Activated CD4-positive, alpha-beta memory T cell treated with anti-CD3 and anti-CD28 coated beads, Interleukin-2, amount 10 ng/mL, durations not matched to agents 7 days and 5 days (primary cell): ENCODE data around the gene LPCAT2. TPM values are rescaled to one million over a fixed set of nuclear protein-coding genes. Genes with fewer than 3 reads are reported as not detected.

Experiments used
- CTCF ChIA-PET: fragments of 350-600 bp; sonication (Branson Sonifier 250); formaldehyde crosslinking; loops from one replicate; lab custom pipeline; 2021; ENCODE audit warnings: antibody characterized with exemption, inconsistent platforms; lab: Charles Lee
- POLR2A ChIA-PET: fragments of 350-600 bp; sonication (Branson Sonifier 250); formaldehyde crosslinking; loops from one replicate; lab custom pipeline; 2021; ENCODE audit warnings: antibody characterized with exemption; lab: Charles Lee
- DNase-seq: peaks from one replicate; pipeline ENCODE4 v3.0.0-alpha.2; 2020
- H3K27ac Mint-ChIP-seq: one replicate; pipeline ENCODE4 v1.8.0; 2021; ENCODE audit warnings: mild to moderate bottlenecking, mixed read lengths
- H3K27me3 Mint-ChIP-seq: one replicate; pipeline ENCODE4 v1.8.0; 2021; ENCODE audit warnings: mixed read lengths
- H3K36me3 Mint-ChIP-seq: one replicate; pipeline ENCODE4 v1.8.0; 2021; ENCODE audit warnings: low read depth, mixed read lengths
- H3K4me1 Mint-ChIP-seq: one replicate; pipeline ENCODE4 v1.8.0; 2021; ENCODE audit warnings: mixed read lengths
- H3K4me3 Mint-ChIP-seq: one replicate; pipeline ENCODE4 v1.8.0; 2021; ENCODE audit warnings: mild to moderate bottlenecking, mixed read lengths
- H3K9me3 Mint-ChIP-seq: one replicate; pipeline ENCODE4 v1.8.0; 2021; ENCODE audit warnings: mixed read lengths
- total RNA-seq, 2 experiments: library from RNA; stranded (reverse); gene quantifications; one replicate each; pipeline ENCODE4 v1.2.3, GENCODE V29; 2021

The LPCAT2 gene
- total RNA-seq, 2 experiments from 2014 or later = 1.3 to 1.6 TPM

DNA sequence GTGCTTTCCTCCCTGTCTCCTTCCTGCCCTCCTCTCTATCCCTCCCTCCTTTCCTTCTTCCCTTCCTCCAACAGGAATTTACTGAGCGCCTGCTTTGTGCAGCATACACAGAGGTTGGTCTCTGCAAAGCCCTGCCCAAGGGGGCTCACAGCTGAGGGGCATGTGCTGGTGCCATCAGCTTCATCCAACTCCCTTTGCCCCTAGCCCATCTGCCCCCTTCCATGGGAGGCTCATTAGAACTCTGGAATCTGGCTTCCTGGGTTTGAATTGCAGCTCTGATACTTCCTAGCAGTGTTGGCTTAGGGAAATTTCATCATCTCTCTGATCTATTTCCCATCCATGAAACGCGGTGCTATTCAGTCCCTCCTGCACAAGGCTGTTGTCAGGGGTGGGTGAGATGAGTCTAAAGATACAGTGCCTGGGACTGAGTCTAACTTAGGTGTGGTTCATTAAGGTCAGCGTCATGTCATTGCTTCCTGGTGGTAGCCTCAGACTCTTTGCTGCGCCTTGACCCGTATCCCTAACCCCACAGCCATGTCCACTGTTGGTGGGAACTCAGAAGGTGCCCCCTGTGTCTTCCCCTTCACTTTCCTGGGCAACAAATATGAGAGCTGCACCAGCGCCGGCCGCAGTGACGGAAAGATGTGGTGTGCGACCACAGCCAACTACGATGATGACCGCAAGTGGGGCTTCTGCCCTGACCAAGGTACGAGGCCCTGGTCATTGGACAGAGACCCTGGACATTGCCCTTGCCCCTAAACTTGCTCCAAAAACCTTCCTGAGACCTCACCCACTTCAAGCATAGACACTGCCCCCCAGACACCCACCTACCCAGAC is 19.5 kb upstream of the LPCAT2 start:
- no peak for DNase-seq
- CTCF ChIA-PET = no interaction called here
- no peak overlapping the region for H3K4me3 Mint-ChIP-seq
- no peaks in the 10 kb centered on the region for H3K27me3 Mint-ChIP-seq
- H3K27ac Mint-ChIP-seq = no peak overlapping the region
- H3K9me3 Mint-ChIP-seq = no peaks in the 10 kb centered on the region
- H3K36me3 Mint-ChIP-seq = no peaks in the 10 kb centered on the region
- no peaks in the 10 kb centered on the region for H3K4me1 Mint-ChIP-seq
- POLR2A ChIA-PET = no interaction called here

DNA sequence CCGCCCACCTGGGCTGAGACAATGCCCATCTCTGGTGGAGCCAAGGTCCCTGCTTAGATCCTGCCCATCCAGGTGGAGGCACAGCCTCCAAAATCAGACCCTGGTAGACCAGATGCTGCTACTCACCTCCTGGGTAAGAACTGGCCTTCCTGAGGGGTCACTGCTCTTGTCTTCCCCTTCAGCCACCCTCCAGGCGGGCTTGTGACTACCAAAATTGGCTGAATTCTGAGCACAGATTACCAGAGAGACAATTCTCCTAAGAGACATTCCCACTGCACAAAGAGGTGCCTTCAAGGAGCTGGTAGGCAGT is 19.0 kb upstream of the LPCAT2 start:
- Mint-ChIP-seq H3K36me3 (no peaks in the 10 kb centered on the region), H3K9me3 (no peaks in the 10 kb centered on the region), H3K27me3 (no peaks in the 10 kb centered on the region), H3K27ac (no peak overlapping the region), H3K4me1 (no peaks in the 10 kb centered on the region), H3K4me3 (no peak overlapping the region)
- no peak for DNase-seq
- ChIA-PET POLR2A (no interaction called here), CTCF (interaction anchor here (0.5 kb wide), 1 partner anchor 10 kb away, joined by 3 read pairs; no protein-coding TSS in a partner anchor)

DNA sequence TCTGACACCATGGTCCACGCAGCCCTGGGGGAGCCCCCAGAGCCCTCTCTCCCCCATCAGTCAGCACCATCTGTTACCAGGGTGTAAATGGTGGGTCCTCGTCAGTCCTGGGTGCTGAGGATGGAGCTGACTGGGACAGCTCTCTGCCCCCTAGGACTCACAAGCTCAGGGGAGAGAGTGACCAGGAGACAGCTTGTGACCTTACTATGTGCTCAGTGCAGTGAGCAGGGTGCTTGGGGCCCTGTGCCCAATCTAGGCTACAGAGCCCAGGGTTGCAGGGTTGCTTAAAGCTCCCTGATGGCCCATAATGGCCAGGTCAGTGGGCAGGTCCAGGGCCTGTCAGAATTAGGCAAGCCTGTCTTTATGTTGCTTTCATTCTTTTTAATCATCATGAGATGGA is 18.6 kb upstream of the LPCAT2 start:
- no peaks in the 10 kb centered on the region for H3K27me3 Mint-ChIP-seq
- no peak for DNase-seq
- H3K27ac Mint-ChIP-seq = no peak overlapping the region
- ChIA-PET POLR2A (no interaction called here), CTCF (interaction anchor here (0.5 to 0.8 kb wide), 2 partner anchors 10 to 1449 kb away, joined by 3 read pairs; no protein-coding TSS in a partner anchor)
- no peak overlapping the region for H3K4me3 Mint-ChIP-seq
- H3K4me1 Mint-ChIP-seq = no peaks in the 10 kb centered on the region
- H3K9me3 Mint-ChIP-seq = no peaks in the 10 kb centered on the region
- no peaks in the 10 kb centered on the region for H3K36me3 Mint-ChIP-seq

DNA sequence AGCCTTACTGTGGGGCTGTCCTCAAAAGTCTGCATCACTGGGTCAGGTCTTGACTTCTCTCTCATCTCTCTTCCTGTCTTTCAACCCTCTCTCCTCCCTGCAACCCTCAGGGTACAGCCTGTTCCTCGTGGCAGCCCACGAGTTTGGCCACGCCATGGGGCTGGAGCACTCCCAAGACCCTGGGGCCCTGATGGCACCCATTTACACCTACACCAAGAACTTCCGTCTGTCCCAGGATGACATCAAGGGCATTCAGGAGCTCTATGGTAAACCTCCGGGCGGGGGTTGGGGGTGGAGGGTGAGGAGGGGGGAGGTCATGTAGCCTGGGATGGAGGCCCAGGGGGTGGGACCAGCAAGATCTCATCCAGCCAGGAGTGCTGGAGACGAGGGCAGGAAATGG is 17.2 kb upstream of the LPCAT2 start:
- DNase-seq = no peak
- Mint-ChIP-seq H3K9me3 (no peaks in the 10 kb centered on the region), H3K36me3 (no peaks in the 10 kb centered on the region), H3K27me3 (no peaks in the 10 kb centered on the region), H3K4me3 (no peak overlapping the region), H3K4me1 (no peaks in the 10 kb centered on the region), H3K27ac (no peak overlapping the region)
- CTCF ChIA-PET = no interaction called here
- POLR2A ChIA-PET = no interaction called here

DNA sequence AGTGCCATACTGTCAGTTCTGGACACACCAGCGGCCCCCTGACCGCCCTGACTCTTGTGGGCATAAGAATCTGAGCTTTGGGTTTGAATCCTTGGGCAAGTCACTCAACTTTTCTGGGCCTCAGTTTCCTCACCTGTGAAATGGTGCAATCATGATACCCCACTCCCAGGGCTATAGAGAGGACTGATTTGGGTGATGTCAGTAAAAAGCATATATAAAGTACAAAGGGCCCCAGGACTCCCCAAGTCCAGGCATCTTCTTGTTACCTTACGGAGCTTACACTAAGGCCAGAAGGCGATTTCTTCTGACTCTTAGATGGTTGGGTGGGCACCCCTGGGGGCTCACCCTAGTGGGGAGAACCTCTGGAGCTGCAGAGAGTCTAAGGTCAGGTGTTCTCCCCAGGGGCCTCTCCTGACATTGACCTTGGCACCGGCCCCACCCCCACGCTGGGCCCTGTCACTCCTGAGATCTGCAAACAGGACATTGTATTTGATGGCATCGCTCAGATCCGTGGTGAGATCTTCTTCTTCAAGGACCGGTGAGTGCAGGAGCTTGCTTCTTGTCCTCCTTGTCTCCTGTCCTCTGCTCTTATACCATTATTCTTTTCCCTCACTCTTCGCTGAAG is 16.0 kb upstream of the LPCAT2 start:
- Mint-ChIP-seq H3K4me3 (no peak overlapping the region), H3K27ac (no peak overlapping the region), H3K9me3 (no peaks in the 10 kb centered on the region), H3K36me3 (no peaks in the 10 kb centered on the region), H3K27me3 (no peaks in the 10 kb centered on the region), H3K4me1 (peaks cover 3% of the 10 kb centered on the region)
- POLR2A ChIA-PET = no interaction called here
- CTCF ChIA-PET = no interaction called here
- no peak for DNase-seq

DNA sequence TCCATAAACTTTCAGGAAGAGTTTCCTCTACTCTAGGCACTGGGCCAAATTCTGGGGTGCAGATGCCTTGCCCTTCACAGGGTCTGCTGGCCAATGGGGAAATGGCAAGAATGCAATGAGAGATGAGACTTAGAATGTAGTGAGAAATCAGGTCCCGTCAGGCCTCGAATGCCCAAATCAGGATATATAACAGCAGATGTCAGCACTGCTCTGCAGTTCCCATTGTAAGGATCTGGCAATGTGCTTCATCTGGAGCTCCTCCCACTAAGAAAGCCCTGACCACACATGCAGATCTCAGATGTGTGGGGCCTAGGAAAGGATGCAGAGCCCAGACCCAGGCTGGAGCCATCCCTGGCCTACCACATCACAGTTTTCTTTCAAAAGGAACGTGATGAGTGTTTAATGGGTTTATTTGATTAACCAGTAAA is 13.9 kb upstream of the LPCAT2 start:
- Mint-ChIP-seq H3K27me3 (no peaks in the 10 kb centered on the region), H3K9me3 (no peaks in the 10 kb centered on the region), H3K27ac (no peak overlapping the region), H3K36me3 (no peaks in the 10 kb centered on the region), H3K4me1 (peaks cover 11% of the 10 kb centered on the region), H3K4me3 (no peak overlapping the region)
- peak; percentile 12 for DNase-seq
- CTCF ChIA-PET = no interaction called here
- POLR2A ChIA-PET = no interaction called here

DNA sequence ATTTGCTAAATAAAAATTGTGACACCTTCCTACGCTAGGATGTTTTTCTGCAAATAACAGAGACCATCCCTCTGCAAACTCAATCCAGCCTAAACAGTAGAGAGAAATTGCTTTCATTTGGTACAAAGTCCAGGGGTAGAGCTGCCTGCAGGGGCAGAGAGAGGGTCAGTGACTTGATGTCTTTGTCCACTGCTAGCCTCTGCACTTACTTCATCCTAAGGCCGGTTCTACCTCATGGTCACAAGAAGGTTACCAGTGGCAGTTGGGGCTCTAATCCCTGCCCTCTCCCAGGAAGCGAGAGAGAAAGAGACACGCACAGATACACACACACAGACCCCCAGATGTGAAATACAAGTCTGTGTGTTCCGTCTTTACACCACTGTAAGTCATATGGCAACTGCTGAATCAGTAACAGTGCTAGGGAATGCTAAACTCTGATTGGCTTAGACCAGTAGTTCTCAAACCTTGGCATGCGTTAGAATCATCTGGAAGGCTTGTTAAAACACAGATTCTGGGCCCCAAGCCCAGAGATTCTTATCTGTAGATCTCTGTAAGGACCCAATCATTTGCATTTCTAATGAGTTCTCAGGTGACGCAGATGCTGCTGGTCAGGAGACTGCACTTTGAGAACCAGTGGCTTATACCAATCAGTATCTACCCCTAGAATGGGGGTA is 13.1 kb upstream of the LPCAT2 start:
- POLR2A ChIA-PET = no interaction called here

DNA sequence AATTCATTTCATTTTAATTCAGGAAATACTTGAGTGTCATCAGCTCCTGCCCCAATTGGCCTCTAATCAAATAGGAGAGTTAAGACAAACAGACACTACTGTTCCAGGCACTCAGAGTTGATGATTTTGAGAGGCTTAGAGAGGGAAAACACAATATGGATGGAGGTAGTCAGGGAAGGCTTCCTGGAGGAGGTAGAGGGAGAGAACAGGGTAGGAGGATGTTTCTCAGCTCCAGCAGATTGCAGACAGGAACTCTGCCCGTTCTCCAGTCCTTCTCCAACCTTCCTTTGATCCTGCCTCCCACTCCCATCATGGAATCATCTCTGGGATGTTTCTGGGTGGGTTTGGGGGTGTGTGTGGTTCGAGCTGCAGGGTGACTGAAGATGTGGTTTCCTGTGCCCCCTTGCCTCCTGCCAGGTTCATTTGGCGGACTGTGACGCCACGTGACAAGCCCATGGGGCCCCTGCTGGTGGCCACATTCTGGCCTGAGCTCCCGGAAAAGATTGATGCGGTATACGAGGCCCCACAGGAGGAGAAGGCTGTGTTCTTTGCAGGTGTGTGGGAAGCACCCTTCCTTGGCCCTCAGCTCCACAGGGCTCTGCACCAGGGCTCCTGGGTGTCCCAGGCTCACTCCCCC is 12.2 kb upstream of the LPCAT2 start:
- ChIA-PET POLR2A (no interaction called here), CTCF (interaction anchor here (2.3 kb wide), 1 partner anchor 32 kb away, joined by 6 read pairs; no protein-coding TSS in a partner anchor)
- H3K27ac Mint-ChIP-seq = no peak overlapping the region

More for the DNA sequence above, 13.1 kb upstream of the LPCAT2 start:
- DNase-seq = peak; percentile 8
- no peaks in the 10 kb centered on the region for H3K27me3 Mint-ChIP-seq
- H3K36me3 Mint-ChIP-seq = no peaks in the 10 kb centered on the region
- H3K9me3 Mint-ChIP-seq = no peaks in the 10 kb centered on the region
- H3K4me3 Mint-ChIP-seq = no peak overlapping the region
- H3K27ac Mint-ChIP-seq = no peak overlapping the region
- CTCF ChIA-PET = interaction anchor here (2.3 kb wide), 1 partner anchor 31 kb away, joined by 6 read pairs; no protein-coding TSS in a partner anchor
- peaks cover 18% of the 10 kb centered on the region for H3K4me1 Mint-ChIP-seq

DNA sequence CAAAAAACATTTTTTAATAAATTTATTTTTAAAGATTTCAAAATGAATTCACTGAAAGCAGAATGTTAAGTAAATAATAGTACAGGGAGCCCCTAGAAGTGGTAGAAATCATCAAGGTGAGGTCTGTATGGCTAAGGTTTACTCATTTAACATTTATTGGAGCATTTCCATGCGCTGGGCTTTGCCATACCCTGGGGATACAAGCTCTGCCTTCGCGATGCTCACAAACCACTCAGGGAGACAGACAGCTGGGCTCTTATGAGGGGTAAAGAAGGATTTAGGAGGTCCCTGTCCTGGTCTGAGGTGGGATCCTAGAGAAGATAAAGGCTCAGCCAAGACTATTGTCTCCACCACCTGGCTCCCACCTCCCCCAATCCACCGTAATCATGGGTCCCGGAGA is 11.3 kb upstream of the LPCAT2 start:
- H3K27ac Mint-ChIP-seq = no peak overlapping the region
- DNase-seq = no peak
- ChIA-PET CTCF (interaction anchor here (2.3 kb wide), 1 partner anchor 33 kb away, joined by 6 read pairs; no protein-coding TSS in a partner anchor), POLR2A (no interaction called here)
- no peaks in the 10 kb centered on the region for H3K27me3 Mint-ChIP-seq
- H3K4me1 Mint-ChIP-seq = peaks cover 20% of the 10 kb centered on the region
- no peak overlapping the region for H3K4me3 Mint-ChIP-seq
- no peaks in the 10 kb centered on the region for H3K36me3 Mint-ChIP-seq
- H3K9me3 Mint-ChIP-seq = no peaks in the 10 kb centered on the region

More for the DNA sequence above, 12.2 kb upstream of the LPCAT2 start:
- Mint-ChIP-seq H3K27me3 (no peaks in the 10 kb centered on the region), H3K4me3 (no peak overlapping the region), H3K4me1 (peaks cover 20% of the 10 kb centered on the region), H3K36me3 (no peaks in the 10 kb centered on the region), H3K9me3 (no peaks in the 10 kb centered on the region)
- DNase-seq = no peak

DNA sequence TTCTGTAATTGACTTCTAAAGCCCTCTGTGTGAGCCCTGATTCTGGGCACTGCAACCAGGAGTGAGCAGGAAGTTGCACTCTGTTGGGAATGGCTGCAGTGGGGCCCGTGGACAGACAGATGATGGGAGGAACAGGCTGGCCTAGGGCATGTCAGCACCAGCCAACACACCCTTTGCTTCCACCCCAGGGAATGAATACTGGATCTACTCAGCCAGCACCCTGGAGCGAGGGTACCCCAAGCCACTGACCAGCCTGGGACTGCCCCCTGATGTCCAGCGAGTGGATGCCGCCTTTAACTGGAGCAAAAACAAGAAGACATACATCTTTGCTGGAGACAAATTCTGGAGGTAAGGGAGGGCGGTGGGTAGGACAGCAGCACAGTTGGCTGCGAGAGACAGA is 10.8 kb upstream of the LPCAT2 start:
- CTCF ChIA-PET = no interaction called here
- no peak for DNase-seq
- POLR2A ChIA-PET = no interaction called here
- Mint-ChIP-seq H3K27ac (no peak overlapping the region), H3K27me3 (no peaks in the 10 kb centered on the region), H3K4me1 (peaks cover 20% of the 10 kb centered on the region), H3K36me3 (no peaks in the 10 kb centered on the region), H3K4me3 (no peak overlapping the region), H3K9me3 (no peaks in the 10 kb centered on the region)

DNA sequence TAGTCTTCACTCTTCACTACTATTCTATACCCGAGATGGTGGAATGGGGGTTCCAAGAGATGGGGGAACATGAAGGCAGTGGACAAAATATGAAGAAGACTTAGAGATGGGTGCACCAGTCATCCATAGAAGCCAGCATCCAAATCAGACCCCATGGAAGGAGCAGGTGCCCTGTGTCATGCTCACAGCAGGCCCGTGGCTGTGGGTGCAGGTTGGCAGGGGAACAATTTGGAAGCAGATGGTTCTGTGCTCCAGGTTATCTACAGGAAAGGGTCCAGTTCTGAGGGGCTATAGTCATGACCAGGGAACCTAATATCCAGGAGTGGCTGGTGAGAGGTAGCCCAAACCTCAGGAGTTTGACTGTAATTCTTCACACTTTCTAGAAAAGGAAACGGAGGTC is 9.6 kb upstream of the LPCAT2 start:
- POLR2A ChIA-PET = no interaction called here
- no peak overlapping the region for H3K27ac Mint-ChIP-seq
- no peaks in the 10 kb centered on the region for H3K9me3 Mint-ChIP-seq
- H3K4me3 Mint-ChIP-seq = no peak overlapping the region
- peak; percentile 4 for DNase-seq
- peaks cover 20% of the 10 kb centered on the region for H3K4me1 Mint-ChIP-seq
- no peaks in the 10 kb centered on the region for H3K27me3 Mint-ChIP-seq
- no peaks in the 10 kb centered on the region for H3K36me3 Mint-ChIP-seq
- CTCF ChIA-PET = interaction anchor here (1.1 kb wide), 1 partner anchor 34 kb away, joined by 5 read pairs; no protein-coding TSS in a partner anchor

DNA sequence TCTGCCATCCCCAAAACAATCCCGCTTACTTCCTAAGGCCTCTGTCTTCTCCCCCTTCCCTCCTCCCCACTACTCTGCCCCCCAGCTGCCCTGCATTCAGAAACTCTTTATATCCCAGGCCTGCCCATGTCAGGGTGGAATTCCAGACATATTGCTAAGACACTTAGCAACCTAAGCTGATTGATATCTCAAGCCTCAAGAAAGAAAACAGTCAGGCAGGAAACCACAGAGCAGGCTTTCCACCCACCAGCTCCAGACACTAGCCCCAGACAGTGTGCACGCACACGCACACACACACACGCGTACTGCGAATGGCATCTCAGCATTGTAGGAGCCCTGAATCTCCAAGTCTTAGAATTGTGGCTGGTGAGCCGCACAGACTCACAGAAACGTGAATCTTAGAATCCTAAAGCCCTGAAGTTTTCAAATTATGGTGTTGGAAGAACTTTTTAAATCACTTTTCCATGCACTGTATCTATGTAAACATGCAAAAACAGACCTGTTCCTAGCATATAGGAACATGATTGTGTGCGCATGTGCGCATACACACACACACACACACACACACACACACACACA is 8.8 kb upstream of the LPCAT2 start:
- Mint-ChIP-seq H3K27me3 (no peaks in the 10 kb centered on the region), H3K4me3 (no peak overlapping the region), H3K4me1 (peaks cover 20% of the 10 kb centered on the region), H3K9me3 (no peaks in the 10 kb centered on the region), H3K36me3 (no peaks in the 10 kb centered on the region), H3K27ac (no peak overlapping the region)
- DNase-seq = peak; percentile 50
- CTCF ChIA-PET = interaction anchor here (0.6 to 1.1 kb wide), 2 partner anchors 10 to 35 kb away, joined by 3 to 5 read pairs; no protein-coding TSS in a partner anchor
- POLR2A ChIA-PET = no interaction called here
